ENCODE measurements around the gene PLA2G4F. TPM values are rescaled to one million over a fixed set of nuclear protein-coding genes. Genes with fewer than 3 reads are reported as not detected.

PLA2G4F gene
- total RNA-seq, 1 donor from 2014 or later = 1.5 TPM

- H3K27me3 Mint-ChIP-seq (ENCODE audit: low read depth) = no peaks in the 10 kb centered on the region
- H3K4me1 Mint-ChIP-seq = peaks cover 17% of the 10 kb centered on the region
- H3K9me3 Mint-ChIP-seq = no peaks in the 10 kb centered on the region
- no peak overlapping the region for H3K27ac Mint-ChIP-seq
- H3K4me3 Mint-ChIP-seq = no peak overlapping the region
- TF ChIP-seq, protein P1, sequence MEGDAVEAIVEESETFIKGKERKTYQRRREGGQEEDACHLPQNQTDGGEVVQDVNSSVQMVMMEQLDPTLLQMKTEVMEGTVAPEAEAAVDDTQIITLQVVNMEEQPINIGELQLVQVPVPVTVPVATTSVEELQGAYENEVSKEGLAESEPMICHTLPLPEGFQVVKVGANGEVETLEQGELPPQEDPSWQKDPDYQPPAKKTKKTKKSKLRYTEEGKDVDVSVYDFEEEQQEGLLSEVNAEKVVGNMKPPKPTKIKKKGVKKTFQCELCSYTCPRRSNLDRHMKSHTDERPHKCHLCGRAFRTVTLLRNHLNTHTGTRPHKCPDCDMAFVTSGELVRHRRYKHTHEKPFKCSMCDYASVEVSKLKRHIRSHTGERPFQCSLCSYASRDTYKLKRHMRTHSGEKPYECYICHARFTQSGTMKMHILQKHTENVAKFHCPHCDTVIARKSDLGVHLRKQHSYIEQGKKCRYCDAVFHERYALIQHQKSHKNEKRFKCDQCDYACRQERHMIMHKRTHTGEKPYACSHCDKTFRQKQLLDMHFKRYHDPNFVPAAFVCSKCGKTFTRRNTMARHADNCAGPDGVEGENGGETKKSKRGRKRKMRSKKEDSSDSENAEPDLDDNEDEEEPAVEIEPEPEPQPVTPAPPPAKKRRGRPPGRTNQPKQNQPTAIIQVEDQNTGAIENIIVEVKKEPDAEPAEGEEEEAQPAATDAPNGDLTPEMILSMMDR (IDR thresholded peaks at IDR 0.05; ENCODE audit: unreplicated experiment) = no peak
- no peak for DNase-seq (ENCODE audit: low spot score in 2 of 2, unreplicated experiment in 2 of 2)
- peaks cover 28% of the 10 kb centered on the region for H3K36me3 Mint-ChIP-seq
Observed at GRCh38 chr15:42158941-42159340, 2.5 kb upstream of the PLA2G4F start.

DNA sequence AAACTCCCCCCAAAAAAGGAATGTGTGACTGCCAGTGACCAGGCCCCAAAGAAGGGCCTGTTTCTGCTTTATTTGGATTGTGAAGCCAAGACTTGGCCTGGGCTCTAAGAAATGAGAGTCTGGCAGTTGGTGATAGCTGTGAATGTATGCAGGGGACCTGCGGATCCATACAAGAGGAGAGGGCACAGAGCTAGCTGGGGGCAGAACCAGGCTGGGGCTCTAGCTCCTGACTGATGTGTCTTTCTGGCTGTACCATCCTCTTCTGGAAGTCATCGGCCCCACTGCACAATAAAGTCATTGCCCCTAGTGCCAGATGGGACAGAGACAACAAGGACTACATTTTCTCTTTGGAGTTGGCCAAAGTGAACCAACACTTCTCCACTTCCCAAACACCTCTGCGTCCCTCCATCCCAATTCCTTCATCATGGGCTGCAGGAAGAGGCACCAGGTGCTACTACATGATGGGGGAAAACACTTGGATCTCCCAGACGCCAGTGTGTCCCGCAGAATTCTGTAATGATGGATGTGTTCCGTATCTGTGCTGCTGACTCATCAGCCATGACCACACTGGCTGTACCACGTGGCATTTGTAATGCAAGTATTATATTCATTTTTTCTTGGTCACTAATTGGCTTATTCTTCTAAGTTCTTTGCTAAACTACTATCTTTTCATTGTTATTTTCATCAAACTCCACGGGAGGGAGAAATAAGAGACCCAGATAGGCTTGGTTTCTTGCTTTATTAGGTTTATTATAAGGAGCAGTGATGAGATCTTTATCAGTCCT is 1.7 kb upstream of the PLA2G4F start:
- no peak for DNase-seq (ENCODE audit: low spot score in 2 of 2, unreplicated experiment in 2 of 2)
- no peaks in the 10 kb centered on the region for H3K9me3 Mint-ChIP-seq
- peaks cover 17% of the 10 kb centered on the region for H3K4me1 Mint-ChIP-seq
- no peaks in the 10 kb centered on the region for H3K27me3 Mint-ChIP-seq (ENCODE audit: low read depth)
- H3K36me3 Mint-ChIP-seq = peaks cover 20% of the 10 kb centered on the region
- H3K4me3 Mint-ChIP-seq = no peak overlapping the region
- TF ChIP-seq, protein P1 (IDR thresholded peaks at IDR 0.05; ENCODE audit: unreplicated experiment) = no peak
- no peak overlapping the region for H3K27ac Mint-ChIP-seq

- Mint-ChIP-seq H3K4me3 (no peak overlapping the region), H3K27me3 (ENCODE audit: low read depth) (no peaks in the 10 kb centered on the region), H3K9me3 (no peaks in the 10 kb centered on the region), H3K4me1 (peaks cover 19% of the 10 kb centered on the region), H3K36me3 (peaks cover 14% of the 10 kb centered on the region), H3K27ac (no peak overlapping the region)
- no peak for DNase-seq (ENCODE audit: low spot score in 2 of 2, unreplicated experiment in 2 of 2)
- TF ChIP-seq, protein P1 (IDR thresholded peaks at IDR 0.05; ENCODE audit: unreplicated experiment) = no peak
Observed at GRCh38 chr15:42157381-42157780, 945 bp upstream of the PLA2G4F start.

GRCh38 chr15:42155546-42156242 is 742 bp downstream of the PLA2G4F start:
- no peak for DNase-seq (ENCODE audit: low spot score in 2 of 2, unreplicated experiment in 2 of 2)
- Mint-ChIP-seq H3K4me3 (no peak overlapping the region), H3K36me3 (peaks cover 5% of the 10 kb centered on the region), H3K27ac (no peak overlapping the region), H3K9me3 (no peaks in the 10 kb centered on the region), H3K4me1 (peaks cover 36% of the 10 kb centered on the region), H3K27me3 (ENCODE audit: low read depth) (no peaks in the 10 kb centered on the region)
- TF ChIP-seq, protein P1 (IDR thresholded peaks at IDR 0.05; ENCODE audit: unreplicated experiment) = no peak

DNA sequence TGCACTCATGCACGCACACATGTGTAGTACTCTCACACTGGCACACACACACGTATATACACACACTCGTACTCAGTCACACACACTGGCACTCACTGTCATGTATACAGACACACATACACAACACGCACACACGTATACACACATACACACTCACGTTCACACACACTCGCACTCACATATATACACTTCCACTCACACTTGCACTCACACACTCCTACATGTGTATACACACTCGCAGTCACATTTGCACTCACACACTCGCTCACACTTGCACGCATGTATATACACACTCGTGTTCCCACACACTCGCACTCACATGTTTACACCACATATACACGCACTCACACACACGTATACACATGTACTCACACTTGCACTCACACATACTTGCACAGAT is 1.5 kb downstream of the PLA2G4F start:
- Mint-ChIP-seq H3K9me3 (no peaks in the 10 kb centered on the region), H3K36me3 (peaks cover 5% of the 10 kb centered on the region), H3K27me3 (ENCODE audit: low read depth) (no peaks in the 10 kb centered on the region), H3K4me3 (no peak overlapping the region), H3K27ac (no peak overlapping the region), H3K4me1 (peaks cover 39% of the 10 kb centered on the region)
- DNase-seq (ENCODE audit: low spot score in 2 of 2, unreplicated experiment in 2 of 2) = no peak
- TF ChIP-seq, protein P1 (IDR thresholded peaks at IDR 0.05; ENCODE audit: unreplicated experiment) = no peak
